ENCODE data around the gene ZBED2.
"Not testable (repeated sequence)": the region's sequence is repeated elsewhere in the genome, so short reads cannot be mapped to it uniquely, and the experiment has no call there.

Gene ZBED2
- 0 to 1.3 (median 0) reads per million in 17 experiments for total RNA-seq

DNA sequence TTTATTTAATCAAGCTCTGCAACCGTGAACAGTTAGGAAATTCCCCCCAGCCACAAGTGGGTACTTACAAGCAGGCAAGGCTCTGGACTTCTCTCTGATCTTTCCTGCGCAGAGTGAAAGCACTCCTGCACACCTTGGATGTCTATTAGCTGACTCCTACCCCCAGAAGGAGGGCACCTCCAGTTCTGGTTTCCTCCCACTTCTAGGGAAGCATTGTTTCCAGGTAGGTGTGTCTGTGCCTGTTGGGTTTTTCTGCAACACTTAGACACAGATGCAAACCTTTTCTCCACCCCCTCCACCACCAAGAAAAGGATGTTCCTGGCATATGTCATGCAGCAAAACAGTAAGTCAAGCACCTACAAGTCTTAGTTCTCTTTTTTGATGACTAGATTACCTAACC, at the start of gene ZBED2:
ZBED2 (minus strand) TSS at position 115 of the 400 bp plus-strand sequence. CDS start 1,145 bp downstream, outside the sequence.
- DNase-seq: no peak

DNA sequence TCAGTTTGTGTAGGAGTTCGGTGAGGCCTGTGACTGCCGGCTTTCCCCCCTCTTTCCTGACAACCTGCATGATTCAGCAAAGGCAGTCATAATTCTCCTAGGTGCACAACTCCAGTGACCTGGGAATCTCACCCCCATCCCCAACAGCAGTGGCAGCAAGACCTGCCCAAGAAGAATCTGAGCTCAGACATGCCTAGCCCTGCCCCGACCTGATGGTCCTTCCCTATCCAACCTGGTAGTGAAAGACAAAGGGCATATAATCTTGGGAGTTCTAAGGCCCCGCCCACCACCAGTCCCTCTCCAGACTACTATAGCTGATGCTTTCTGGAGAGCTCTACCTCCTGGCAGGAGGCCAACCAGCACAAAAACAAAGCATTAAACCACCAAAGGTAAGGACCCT, 44.2 kb upstream of the ZBED2 start:
- no peak for DNase-seq

GRCh38 chr3:111636366-111636885, 41.3 kb upstream of the ZBED2 start:
- no peak for DNase-seq

GRCh38 chr3:111635403-111635802, 40.3 kb upstream of the ZBED2 start:
- no peak for DNase-seq

GRCh38 chr3:111630638-111631037, 35.5 kb upstream of the ZBED2 start:
- DNase-seq: not testable (repeated sequence)

DNA sequence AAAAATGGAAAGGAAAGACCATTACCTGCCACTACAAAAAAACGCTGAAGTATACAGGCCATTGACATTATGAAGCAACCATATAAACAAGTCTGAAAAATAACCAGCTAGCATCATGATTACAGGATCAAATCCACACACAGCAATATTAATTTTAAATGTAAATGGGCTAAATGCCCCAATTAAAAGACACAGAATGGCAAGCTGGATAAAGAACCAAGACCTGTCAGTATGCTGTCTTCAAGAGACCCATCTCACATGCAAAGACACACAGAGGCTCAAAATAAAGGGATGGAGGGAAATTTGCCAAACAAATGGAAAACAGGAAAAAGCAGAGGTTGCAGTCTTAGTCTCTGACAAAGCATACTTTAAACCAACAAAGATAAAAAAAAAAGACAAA, 33.9 kb upstream of the ZBED2 start:
- DNase-seq: not testable (repeated sequence)

- no peak for DNase-seq
Observed at GRCh38 chr3:111627092-111627491, 31.9 kb upstream of the ZBED2 start.

- DNase-seq: peak in 1 of 4 experiments; percentile 8
Observed at GRCh38 chr3:111621535-111621934, 26.4 kb upstream of the ZBED2 start.

DNA sequence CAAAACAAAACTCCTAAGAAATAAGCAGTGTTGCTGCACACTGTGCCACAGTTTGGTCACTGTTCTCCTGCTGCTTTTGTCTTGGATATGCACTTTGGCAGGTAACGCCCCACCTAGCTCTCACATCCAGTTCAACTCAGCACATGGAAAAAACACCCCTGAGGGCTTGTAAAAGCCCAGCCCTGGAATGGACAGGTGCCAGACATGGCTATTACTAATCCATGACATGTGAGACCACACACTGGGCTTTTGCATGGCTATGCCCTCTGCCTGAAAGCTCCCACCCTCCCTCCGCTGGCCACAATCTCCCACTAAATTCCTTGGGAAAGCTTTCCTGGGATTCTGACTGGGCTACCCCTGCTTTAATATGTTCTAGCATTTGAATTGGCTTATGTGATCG, 24.7 kb upstream of the ZBED2 start:
- no peak for DNase-seq

DNA sequence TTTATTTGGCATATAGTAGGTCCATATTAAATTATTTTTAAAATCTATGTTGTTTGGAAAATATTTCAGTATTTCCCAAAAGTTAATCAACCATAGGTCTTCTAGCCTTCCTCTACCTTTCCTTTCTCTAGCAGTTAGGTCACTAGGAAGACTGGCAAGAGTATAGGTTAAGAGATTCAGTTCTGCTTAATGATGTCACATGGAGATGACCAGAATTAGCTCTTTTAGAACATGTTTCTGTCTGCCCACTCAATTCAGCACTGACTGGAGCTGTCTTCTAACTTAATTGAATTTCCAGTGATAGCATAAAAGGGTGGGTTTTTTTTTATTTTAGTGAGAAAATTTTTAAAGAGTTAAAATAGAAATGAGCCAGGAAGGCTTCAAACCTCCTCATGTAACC, 23.8 kb upstream of the ZBED2 start:
- DNase-seq: peak in 2 of 4 experiments; percentile 10 to 11

GRCh38 chr3:111617912-111618601, 22.9 kb upstream of the ZBED2 start:
- DNase-seq: no peak

DNA sequence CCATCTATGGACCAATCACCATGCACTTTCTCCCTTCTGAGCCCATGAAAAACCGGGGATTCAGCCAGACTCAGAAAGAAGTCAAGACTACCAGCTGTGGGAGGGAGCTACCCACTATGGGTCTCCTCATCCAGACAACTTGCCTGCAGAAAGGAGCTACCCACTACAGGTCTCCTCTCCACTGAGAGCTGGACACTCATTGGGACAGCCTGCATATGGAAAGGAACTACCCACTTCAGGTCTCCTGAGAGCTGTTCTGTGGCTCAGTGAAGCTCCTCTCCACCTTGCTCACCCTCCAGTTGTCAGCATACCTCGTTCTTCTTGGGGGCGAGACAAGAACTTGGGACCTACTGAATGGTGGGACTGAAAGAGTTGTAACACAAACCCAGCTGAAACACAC, 22.3 kb upstream of the ZBED2 start:
- no peak for DNase-seq

- DNase-seq: no peak
Observed at GRCh38 chr3:111616417-111617105, 21.4 kb upstream of the ZBED2 start.

- DNase-seq: no peak
Observed at GRCh38 chr3:111615880-111616279, 20.7 kb upstream of the ZBED2 start.

DNA sequence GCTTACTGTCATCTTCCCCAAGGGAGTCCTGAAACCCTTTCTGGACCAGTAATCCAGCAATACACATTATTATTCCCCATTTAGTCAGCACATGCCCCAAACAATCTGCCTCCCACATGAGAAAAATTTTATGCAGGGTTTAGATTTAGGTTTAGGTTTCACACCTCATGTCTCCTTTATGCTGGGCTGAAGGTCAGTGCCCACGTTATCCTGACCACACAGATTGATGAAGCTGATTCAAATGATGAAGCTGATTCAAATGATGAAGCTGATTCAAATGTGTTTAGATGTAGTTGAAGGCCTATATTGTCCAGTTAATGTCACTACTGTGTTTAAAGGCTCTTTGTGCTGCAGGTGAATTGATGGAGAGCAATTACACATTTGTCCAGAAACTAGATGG, 18.1 kb upstream of the ZBED2 start:
- no peak for DNase-seq

GRCh38 chr3:111610612-111611054, 15.5 kb upstream of the ZBED2 start:
- DNase-seq: no peak

GRCh38 chr3:111610189-111610588, 15.0 kb upstream of the ZBED2 start:
- no peak for DNase-seq

DNA sequence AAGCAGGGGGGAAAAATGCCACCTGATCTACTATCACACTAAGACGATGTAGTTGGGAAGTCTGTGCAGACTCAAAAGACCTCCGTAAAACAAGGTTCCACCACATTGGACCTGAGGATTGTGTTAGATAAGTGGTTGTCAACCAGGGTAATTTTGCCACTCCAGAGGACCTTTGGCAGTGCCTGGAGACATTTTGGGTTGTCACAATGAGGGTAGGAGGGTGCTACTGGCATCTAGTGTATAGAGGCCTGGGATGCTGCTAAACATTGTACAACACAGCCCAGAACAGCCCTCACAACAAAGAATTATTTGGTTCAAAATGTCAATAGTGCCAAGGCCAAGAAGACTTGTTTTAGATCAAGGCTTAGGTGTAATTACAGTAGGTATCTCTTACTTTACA, 14.6 kb upstream of the ZBED2 start:
- no peak for DNase-seq

DNA sequence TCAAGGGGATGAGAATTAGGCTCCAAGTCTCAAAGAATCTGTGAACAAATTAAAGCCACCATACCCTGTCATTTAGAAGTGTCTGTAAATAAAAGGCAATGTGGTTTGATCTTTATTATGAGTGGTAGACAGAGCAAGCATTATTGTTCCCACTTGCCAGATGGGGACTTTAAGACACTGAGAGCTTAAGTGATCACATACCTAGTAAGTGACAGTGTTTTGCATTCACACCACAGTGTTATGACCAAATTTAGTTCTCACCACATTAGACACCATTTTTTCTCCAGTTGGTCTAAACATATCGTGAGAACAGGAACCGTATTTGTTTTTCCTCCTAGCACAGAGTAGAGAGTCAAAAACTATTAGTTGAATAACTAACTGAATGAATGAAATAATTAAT, 13.2 kb upstream of the ZBED2 start:
- DNase-seq: no peak

DNA sequence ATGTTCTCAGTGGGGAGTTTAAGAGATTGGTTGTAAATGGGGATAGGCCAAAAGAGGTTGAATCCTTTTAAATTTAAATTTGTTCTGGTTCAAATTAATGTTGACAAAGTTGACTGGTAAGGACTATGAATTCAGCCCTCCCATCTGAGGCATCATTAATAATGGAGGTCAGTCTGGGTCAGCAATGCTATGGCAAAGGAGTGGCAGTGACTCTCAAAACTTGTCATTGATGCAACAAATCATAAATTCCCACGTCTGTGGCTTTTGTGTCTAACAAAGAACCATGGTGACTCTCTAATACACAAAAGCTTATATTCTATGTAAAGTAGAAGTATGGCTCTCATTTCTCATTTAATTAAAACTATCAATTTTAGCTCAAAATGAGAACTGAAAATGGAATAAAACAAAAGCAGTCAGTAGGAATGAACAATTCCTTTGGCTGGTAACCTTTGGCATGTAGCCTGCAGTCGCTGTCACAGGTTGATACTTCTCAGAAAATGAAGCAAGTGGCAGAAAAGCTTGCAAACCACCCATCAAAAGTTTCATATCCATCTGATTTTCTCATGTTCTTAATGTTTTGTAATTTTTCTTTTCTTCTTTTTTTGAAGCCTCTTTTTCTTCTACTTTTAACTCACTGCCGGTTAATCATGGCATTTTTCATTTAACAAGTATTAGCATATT, 12.2 kb upstream of the ZBED2 start:
- DNase-seq: no peak

DNA sequence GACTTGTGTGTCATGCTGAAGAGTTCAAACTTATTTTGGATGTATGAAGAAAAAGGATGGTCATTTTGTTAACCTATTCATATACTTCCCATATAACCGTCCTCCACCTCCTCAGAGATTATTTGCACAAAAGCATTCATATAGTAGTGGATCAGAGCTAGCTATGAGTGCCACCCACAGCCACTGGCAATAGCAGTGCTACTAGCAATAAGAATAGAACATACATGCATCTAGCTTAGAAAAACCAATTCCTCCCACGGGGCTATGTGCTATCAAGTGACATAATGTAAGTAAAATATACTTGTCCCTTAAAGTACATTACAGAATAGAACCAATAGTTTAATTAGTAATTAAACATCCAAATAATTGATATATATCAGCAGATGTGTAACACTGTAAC, 10.3 kb upstream of the ZBED2 start:
- DNase-seq: no peak

GRCh38 chr3:111605018-111605417, 9.9 kb upstream of the ZBED2 start:
- no peak for DNase-seq

- no peak for DNase-seq
Observed at GRCh38 chr3:111604119-111604518, 9.0 kb upstream of the ZBED2 start.
